Astrocyte (in vitro differentiated cells and primary cell): ENCODE data around the gene GRAP2. TPM values are rescaled to one million over a fixed set of nuclear protein-coding genes. Genes with fewer than 3 reads are reported as not detected.

Experiments used
- DNase-seq: peaks from one replicate; pipeline ENCODE4 v3.0.0-alpha.2; 2010; ENCODE audit warnings: low read depth
- FAIRE-seq: peaks from 2 replicates; lab custom pipeline; 2011; peaks lifted over from hg19 to GRCh38; lab: Jason Lieb, UNC
- H2AFZ ChIP-seq: 2 replicates; pipeline ENCODE4 v1.6.0; 2012; ENCODE audit warnings: low read depth, low read length, inconsistent platforms
- H3K27ac ChIP-seq: 2 replicates; pipeline ENCODE4 v1.5.1; 2011; ENCODE audit warnings: low read depth, low read length, inconsistent platforms
- H3K27me3 ChIP-seq: 2 replicates; pipeline ENCODE4 v1.6.0; 2011; ENCODE audit warnings: low read length, inconsistent platforms; ENCODE audit not compliant: insufficient read depth
- H3K36me3 ChIP-seq: 2 replicates; pipeline ENCODE4 v1.5.1; 2011; ENCODE audit warnings: low read length, inconsistent platforms; ENCODE audit not compliant: insufficient read depth
- H3K4me1 ChIP-seq: 2 replicates; pipeline ENCODE4 v1.5.1; 2011; ENCODE audit warnings: low read length, inconsistent platforms; ENCODE audit not compliant: insufficient read depth
- H3K4me2 ChIP-seq: 2 replicates; pipeline ENCODE4 v1.6.0; 2012; ENCODE audit warnings: low read length, inconsistent platforms
- H3K4me3 ChIP-seq: 2 replicates; pipeline ENCODE4 v1.5.1; 2011; ENCODE audit warnings: low read depth, mild to moderate bottlenecking, low read length, inconsistent platforms; ENCODE audit not compliant: insufficient read depth
- H3K79me2 ChIP-seq: 2 replicates; pipeline ENCODE4 v1.6.0; 2012; ENCODE audit warnings: mild to moderate bottlenecking, low read length, inconsistent platforms; ENCODE audit not compliant: insufficient read depth
- H3K9ac ChIP-seq: 2 replicates; pipeline ENCODE4 v1.6.0; 2012; ENCODE audit warnings: mild to moderate bottlenecking, low read length, inconsistent platforms
- H3K9me3 ChIP-seq: 2 replicates; pipeline ENCODE4 v1.5.1; 2012; ENCODE audit warnings: low read depth, mild to moderate bottlenecking, low read length, inconsistent platforms; ENCODE audit not compliant: insufficient read depth
- H4K20me1 ChIP-seq: 2 replicates; pipeline ENCODE4 v1.6.0; 2012; ENCODE audit warnings: low read length, inconsistent platforms; ENCODE audit not compliant: insufficient read depth
- H3K27ac Mint-ChIP-seq: one replicate; pipeline ENCODE4 v1.8.0; 2021; ENCODE audit warnings: mild to moderate bottlenecking, mixed read lengths; ENCODE audit not compliant: unreplicated experiment
- H3K27me3 Mint-ChIP-seq: one replicate; pipeline ENCODE4 v1.8.0; 2021; ENCODE audit warnings: low read depth, mixed read lengths; ENCODE audit not compliant: unreplicated experiment
- H3K36me3 Mint-ChIP-seq: one replicate; pipeline ENCODE4 v1.8.0; 2021; ENCODE audit warnings: low read depth, mixed read lengths; ENCODE audit not compliant: unreplicated experiment
- H3K4me1 Mint-ChIP-seq: one replicate; pipeline ENCODE4 v1.8.0; 2021; ENCODE audit warnings: low read depth, mixed read lengths; ENCODE audit not compliant: unreplicated experiment
- H3K4me3 Mint-ChIP-seq: one replicate; pipeline ENCODE4 v1.8.0; 2021; ENCODE audit warnings: mild to moderate bottlenecking, moderate library complexity, mixed read lengths; ENCODE audit not compliant: unreplicated experiment
- H3K9me3 Mint-ChIP-seq: one replicate; pipeline ENCODE4 v1.8.0; 2021; ENCODE audit warnings: mild to moderate bottlenecking, mixed read lengths; ENCODE audit not compliant: unreplicated experiment
- EZH2 ChIP-seq: IDR thresholded peaks from 2 replicates; pipeline ENCODE4 v1.6.1; 2012; ENCODE audit warnings: mild to moderate bottlenecking, low read length, inconsistent platforms; ENCODE audit not compliant: insufficient read depth
- total RNA-seq: library from RNA; stranded (reverse); gene quantifications from 2 replicates; pipeline ENCODE4 v1.2.1, GENCODE V29; 2021
- TF ChIP-seq, protein P1 (sequence below): IDR thresholded peaks from 2 replicates; pipeline ENCODE4 v1.5.1; 2011; ENCODE audit warnings: low read depth, mild to moderate bottlenecking, inconsistent platforms, low read length, moderate library complexity; ENCODE audit not compliant: insufficient read depth

The GRAP2 gene
- total RNA-seq, 1 donor from 2014 or later = 0.23 TPM

DNA sequence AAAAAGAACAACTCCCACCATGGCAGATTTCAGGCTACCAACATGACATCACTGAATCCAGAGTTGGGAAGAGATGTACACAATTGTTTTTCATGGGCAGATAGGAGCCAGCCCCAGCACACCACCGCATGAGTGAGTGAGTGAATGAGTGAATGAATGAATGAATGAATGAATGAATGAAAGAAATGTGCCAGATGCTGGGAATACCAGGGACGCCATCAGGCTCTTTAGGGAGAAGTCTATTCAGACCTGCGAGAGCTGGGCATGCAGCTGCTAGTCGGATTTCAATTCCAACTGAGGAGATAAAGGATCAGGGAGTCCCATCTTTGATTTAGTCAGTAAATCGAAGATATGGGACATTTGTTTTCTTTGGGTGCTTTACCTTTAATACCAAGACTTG lies 78.6 kb downstream of the GRAP2 start:
- peaks cover 3% of the 10 kb centered on the region for H3K4me1 Mint-ChIP-seq
- Histone ChIP-seq H3K27ac (no peak overlapping the region), H3K4me2 (no peak overlapping the region), H3K4me3 (no peak overlapping the region), H2AFZ (no peak overlapping the region), H3K36me3 (no peaks in the 10 kb centered on the region), H3K9ac (no peak overlapping the region), H3K4me1 (no peaks in the 10 kb centered on the region), H3K9me3 (no peaks in the 10 kb centered on the region), H3K79me2 (no peaks in the 10 kb centered on the region), H3K27me3 (peaks cover 27% of the 10 kb centered on the region), H4K20me1 (no peaks in the 10 kb centered on the region)
- H3K36me3 Mint-ChIP-seq = peaks cover 4% of the 10 kb centered on the region
- no peaks in the 10 kb centered on the region for H3K9me3 Mint-ChIP-seq
- H3K27me3 Mint-ChIP-seq = peaks cover 53% of the 10 kb centered on the region
- H3K27ac Mint-ChIP-seq = no peak overlapping the region
- FAIRE-seq (no peak), DNase-seq (no peak)
- TF ChIP-seq EZH2 = no peak
- TF ChIP-seq, protein P1, sequence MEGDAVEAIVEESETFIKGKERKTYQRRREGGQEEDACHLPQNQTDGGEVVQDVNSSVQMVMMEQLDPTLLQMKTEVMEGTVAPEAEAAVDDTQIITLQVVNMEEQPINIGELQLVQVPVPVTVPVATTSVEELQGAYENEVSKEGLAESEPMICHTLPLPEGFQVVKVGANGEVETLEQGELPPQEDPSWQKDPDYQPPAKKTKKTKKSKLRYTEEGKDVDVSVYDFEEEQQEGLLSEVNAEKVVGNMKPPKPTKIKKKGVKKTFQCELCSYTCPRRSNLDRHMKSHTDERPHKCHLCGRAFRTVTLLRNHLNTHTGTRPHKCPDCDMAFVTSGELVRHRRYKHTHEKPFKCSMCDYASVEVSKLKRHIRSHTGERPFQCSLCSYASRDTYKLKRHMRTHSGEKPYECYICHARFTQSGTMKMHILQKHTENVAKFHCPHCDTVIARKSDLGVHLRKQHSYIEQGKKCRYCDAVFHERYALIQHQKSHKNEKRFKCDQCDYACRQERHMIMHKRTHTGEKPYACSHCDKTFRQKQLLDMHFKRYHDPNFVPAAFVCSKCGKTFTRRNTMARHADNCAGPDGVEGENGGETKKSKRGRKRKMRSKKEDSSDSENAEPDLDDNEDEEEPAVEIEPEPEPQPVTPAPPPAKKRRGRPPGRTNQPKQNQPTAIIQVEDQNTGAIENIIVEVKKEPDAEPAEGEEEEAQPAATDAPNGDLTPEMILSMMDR = no peak
- no peak overlapping the region for H3K4me3 Mint-ChIP-seq

DNA sequence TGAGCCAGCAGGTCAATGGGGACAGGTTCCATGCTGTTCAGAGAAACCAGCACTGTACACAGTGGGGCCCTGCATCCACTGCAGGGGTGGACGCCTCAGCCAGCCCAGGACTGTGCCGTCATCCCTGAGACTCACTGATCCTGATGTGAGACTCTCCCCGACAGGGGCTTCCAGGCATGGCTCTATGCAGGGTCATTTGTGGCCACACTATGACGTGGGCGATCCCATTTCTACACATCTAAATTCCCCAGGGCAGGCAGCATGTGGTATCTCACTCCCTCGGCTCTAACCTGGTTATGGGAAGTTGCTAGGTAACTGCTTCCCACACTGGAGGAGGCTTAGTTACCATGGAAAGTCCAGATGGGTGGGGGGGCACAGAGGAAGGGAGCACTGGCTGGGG lies 79.7 kb downstream of the GRAP2 start:
- H3K4me2 ChIP-seq = no peak overlapping the region
- FAIRE-seq = no peak
- DNase-seq = no peak
- H3K4me1 ChIP-seq = no peaks in the 10 kb centered on the region
- H3K9ac ChIP-seq = no peak overlapping the region
- no peak for TF ChIP-seq EZH2
- TF ChIP-seq, protein P1 = no peak
- H3K9me3 ChIP-seq = no peaks in the 10 kb centered on the region
- peaks cover 27% of the 10 kb centered on the region for H3K27me3 ChIP-seq
- peaks cover 3% of the 10 kb centered on the region for H3K4me1 Mint-ChIP-seq
- H3K4me3 Mint-ChIP-seq = no peak overlapping the region
- H4K20me1 ChIP-seq = no peaks in the 10 kb centered on the region
- H3K9me3 Mint-ChIP-seq = no peaks in the 10 kb centered on the region
- no peak overlapping the region for H3K27ac Mint-ChIP-seq
- H3K4me3 ChIP-seq = no peak overlapping the region
- peaks cover 4% of the 10 kb centered on the region for H3K36me3 Mint-ChIP-seq
- no peak overlapping the region for H2AFZ ChIP-seq
- H3K36me3 ChIP-seq = no peaks in the 10 kb centered on the region
- no peak overlapping the region for H3K27ac ChIP-seq
- no peaks in the 10 kb centered on the region for H3K79me2 ChIP-seq
- peaks cover 52% of the 10 kb centered on the region for H3K27me3 Mint-ChIP-seq

DNA sequence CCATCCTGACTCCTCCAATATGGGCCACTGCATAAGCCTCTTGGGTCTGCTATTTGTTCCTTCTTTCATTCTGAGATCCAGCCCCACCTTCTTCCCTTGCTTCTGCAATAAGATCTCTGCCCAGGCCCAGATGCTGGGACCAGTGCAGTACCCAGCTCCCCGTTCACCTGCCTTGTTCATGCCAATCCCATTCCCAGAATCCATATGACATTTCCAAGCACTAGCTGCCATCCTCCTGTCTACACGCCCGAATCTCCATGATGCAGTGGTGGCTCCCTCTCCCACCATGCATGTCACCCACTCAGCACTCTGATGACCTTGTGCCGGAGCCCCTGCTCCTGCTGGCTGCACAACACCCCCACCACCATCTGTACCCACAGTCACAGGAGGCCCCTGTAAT lies 82.5 kb downstream of the GRAP2 start:
- TF ChIP-seq, protein P1 = no peak
- TF ChIP-seq EZH2 = no peak
- Histone ChIP-seq H3K4me2 (no peak overlapping the region), H3K36me3 (no peaks in the 10 kb centered on the region), H3K9ac (no peak overlapping the region), H3K27ac (no peak overlapping the region), H3K27me3 (peaks cover 11% of the 10 kb centered on the region), H3K79me2 (no peaks in the 10 kb centered on the region), H4K20me1 (no peaks in the 10 kb centered on the region), H2AFZ (no peak overlapping the region), H3K4me1 (no peaks in the 10 kb centered on the region), H3K9me3 (no peaks in the 10 kb centered on the region), H3K4me3 (no peak overlapping the region)
- H3K4me1 Mint-ChIP-seq = peaks cover 3% of the 10 kb centered on the region
- no peak for FAIRE-seq
- no peak overlapping the region for H3K4me3 Mint-ChIP-seq
- no peaks in the 10 kb centered on the region for H3K9me3 Mint-ChIP-seq
- no peak overlapping the region for H3K27ac Mint-ChIP-seq
- no peak for DNase-seq
- H3K27me3 Mint-ChIP-seq = peaks cover 50% of the 10 kb centered on the region
- H3K36me3 Mint-ChIP-seq = peaks cover 2% of the 10 kb centered on the region
